MCF 10A (cell line): Measurements from ENCODE around the gene CAV1. TPM values are rescaled to one million over a fixed set of nuclear protein-coding genes. Genes with fewer than 3 reads are reported as not detected.
A peak's percentile ranks its signal among the peaks of the same experiment; 100 is the strongest.

ENCODE experiments used
- BruUV-seq: library from RNA; stranded (reverse); fragments of 400-500 nt; replicated peaks from 2 replicates; lab custom pipeline; 2021; lab: Mats Ljungman, UMichigan
- CTCF ChIA-PET: fragments of 300-600 bp; sonication (Branson Sonifier 250); formaldehyde crosslinking; extraction: SDS; loops from one replicate; lab custom pipeline; 2021; ENCODE audit warnings: antibody characterized with exemption, inconsistent platforms; lab: Yijun Ruan, JAX
- POLR2A ChIA-PET: fragments of 300-600, 350-650 bp; sonication (Branson Sonifier 250); formaldehyde crosslinking; extraction: SDS; loops from one replicate; lab custom pipeline; 2020; ENCODE audit warnings: antibody characterized with exemption, inconsistent platforms; lab: Yijun Ruan, JAX
- DNase-seq: peaks from one replicate; pipeline ENCODE4 v3.0.0-alpha.2; 2018; ENCODE audit not compliant: unreplicated experiment
- H3K27ac Mint-ChIP-seq: one replicate; pipeline ENCODE4 v1.8.0; 2022; ENCODE audit warnings: mild to moderate bottlenecking, low read depth, mixed read lengths; ENCODE audit not compliant: unreplicated experiment
- H3K27me3 Mint-ChIP-seq: one replicate; pipeline ENCODE4 v1.8.0; 2022; ENCODE audit warnings: mixed read lengths; ENCODE audit not compliant: insufficient read depth, unreplicated experiment
- H3K36me3 Mint-ChIP-seq: one replicate; pipeline ENCODE4 v1.8.0; 2022; ENCODE audit warnings: mild to moderate bottlenecking, moderate library complexity, mixed read lengths; ENCODE audit not compliant: insufficient read depth, unreplicated experiment
- H3K4me1 Mint-ChIP-seq: one replicate; pipeline ENCODE4 v1.8.0; 2022; ENCODE audit warnings: mixed read lengths; ENCODE audit not compliant: insufficient read depth, unreplicated experiment
- H3K4me3 Mint-ChIP-seq: one replicate; pipeline ENCODE4 v1.8.0; 2022; ENCODE audit warnings: mild to moderate bottlenecking, moderate library complexity, mixed read lengths; ENCODE audit not compliant: unreplicated experiment
- H3K9me3 Mint-ChIP-seq: one replicate; pipeline ENCODE4 v1.8.0; 2022; ENCODE audit warnings: mixed read lengths; ENCODE audit not compliant: unreplicated experiment
- CTCF ChIP-seq: fragments of 200-600 bp; IDR thresholded peaks from one replicate; pipeline ENCODE4 v1.8.0; 2022; ENCODE audit warnings: antibody characterized with exemption, mild to moderate bottlenecking; ENCODE audit not compliant: unreplicated experiment
- intact Hi-C: fragments of 100-400 bp; cut with micrococcal nuclease; formaldehyde crosslinking; loops from 2 replicates; pipeline ENCODE4 v1.14.1; 2022
- total RNA-seq: library from RNA; stranded (reverse); gene quantifications from 2 replicates; pipeline ENCODE4 v1.2.3, GENCODE V29; 2022

CAV1 gene
- total RNA-seq, 1 experiment from 2014 or later: 267 TPM

GRCh38 chr7:116512520-116513188, 12.2 kb upstream of the CAV1 start:
- BruUV-seq: no TSS peak
- peak; percentile 35 for DNase-seq
- peak overlapping the region; percentile 82 for H3K27ac Mint-ChIP-seq
- no peak for TF ChIP-seq CTCF
- no peaks in the 10 kb centered on the region for H3K27me3 Mint-ChIP-seq
- ChIA-PET CTCF (interaction anchor here (0.5 to 3.1 kb wide), 8 partner anchors 11 to 254 kb away, joined by 3 to 14 read pairs (median 3); no protein-coding TSS in a partner anchor), POLR2A (interaction anchor here (0.6 to 7.5 kb wide), 16 partner anchors 9 to 301 kb away, joined by 3 to 162 read pairs (median 6); partner anchors contain the start of genes CAV1, CAV2 and TES)
- H3K36me3 Mint-ChIP-seq: peaks cover 17% of the 10 kb centered on the region
- H3K4me3 Mint-ChIP-seq: peak overlapping the region; percentile 76
- intact Hi-C loops: loop anchor here (1.0 kb wide), 1 partner anchor 12 kb away; no protein-coding TSS in a partner anchor
- peaks cover 35% of the 10 kb centered on the region for H3K4me1 Mint-ChIP-seq
- peaks cover 7% of the 10 kb centered on the region for H3K9me3 Mint-ChIP-seq

GRCh38 chr7:116515584-116515983, 9.3 kb upstream of the CAV1 start:
- intact Hi-C loops: no loop called here
- Mint-ChIP-seq H3K9me3 (no peaks in the 10 kb centered on the region), H3K27ac (no peak overlapping the region), H3K36me3 (no peaks in the 10 kb centered on the region), H3K27me3 (no peaks in the 10 kb centered on the region), H3K4me1 (peaks cover 24% of the 10 kb centered on the region), H3K4me3 (no peak overlapping the region)
- CTCF ChIA-PET: interaction anchor here (0.6 to 1.2 kb wide), 4 partner anchors 12 to 342 kb away, joined by 3 to 4 read pairs (median 4); no protein-coding TSS in a partner anchor
- no peak for TF ChIP-seq CTCF
- POLR2A ChIA-PET: interaction anchor here (0.6 to 0.7 kb wide), 2 partner anchors 17 to 263 kb away, joined by 3 read pairs; no protein-coding TSS in a partner anchor
- DNase-seq: no peak
- no TSS peak for BruUV-seq

- POLR2A ChIA-PET: no interaction called here
- no TSS peak for BruUV-seq
- H3K4me1 Mint-ChIP-seq: peaks cover 22% of the 10 kb centered on the region
- intact Hi-C loops: no loop called here
- no peak overlapping the region for H3K27ac Mint-ChIP-seq
- CTCF ChIA-PET: interaction anchor here (0.6 to 1.2 kb wide), 2 partner anchors 280 to 292 kb away, joined by 3 read pairs; no protein-coding TSS in a partner anchor
- no peaks in the 10 kb centered on the region for H3K36me3 Mint-ChIP-seq
- H3K9me3 Mint-ChIP-seq: no peaks in the 10 kb centered on the region
- no peak for TF ChIP-seq CTCF
- no peak for DNase-seq
- H3K4me3 Mint-ChIP-seq: no peak overlapping the region
- no peaks in the 10 kb centered on the region for H3K27me3 Mint-ChIP-seq
These were observed 8.5 kb upstream of the CAV1 start for GRCh38 chr7:116516324-116516723.

- no peak for DNase-seq
- intact Hi-C loops: no loop called here
- BruUV-seq: no TSS peak
- no peaks in the 10 kb centered on the region for H3K36me3 Mint-ChIP-seq
- no peak for TF ChIP-seq CTCF
- H3K4me1 Mint-ChIP-seq: peaks cover 19% of the 10 kb centered on the region
- ChIA-PET CTCF (no interaction called here), POLR2A (no interaction called here)
- no peaks in the 10 kb centered on the region for H3K9me3 Mint-ChIP-seq
- H3K27me3 Mint-ChIP-seq: no peaks in the 10 kb centered on the region
- H3K4me3 Mint-ChIP-seq: no peak overlapping the region
- no peak overlapping the region for H3K27ac Mint-ChIP-seq
These were observed 7.2 kb upstream of the CAV1 start for GRCh38 chr7:116517626-116518025.
